Activated naive CD4-positive, alpha-beta T cell treated with anti-CD3 and anti-CD28 coated beads, Interleukin-2, amount 50 U/mL, for 24 hours (primary cell): ENCODE measurements around the gene IL25.
"Not testable (repeated sequence)": the region's sequence is repeated elsewhere in the genome, so short reads cannot be mapped to it uniquely, and the experiment has no call there.

Experiments
- H3K27ac Mint-ChIP-seq: one replicate; pipeline ENCODE4 v1.8.0; 2021; ENCODE audit warnings: mild to moderate bottlenecking, mixed read lengths
- H3K27me3 Mint-ChIP-seq: one replicate; pipeline ENCODE4 v1.8.0; 2021; ENCODE audit warnings: mixed read lengths
- H3K36me3 Mint-ChIP-seq: one replicate; pipeline ENCODE4 v1.8.0; 2021; ENCODE audit warnings: mixed read lengths
- H3K4me1 Mint-ChIP-seq: one replicate; pipeline ENCODE4 v1.8.0; 2021; ENCODE audit warnings: mixed read lengths
- H3K4me3 Mint-ChIP-seq: one replicate; pipeline ENCODE4 v1.8.0; 2021; ENCODE audit warnings: mild to moderate bottlenecking, mixed read lengths
- H3K9me3 Mint-ChIP-seq: one replicate; pipeline ENCODE4 v1.8.0; 2021; ENCODE audit warnings: mixed read lengths

IL25 gene

DNA sequence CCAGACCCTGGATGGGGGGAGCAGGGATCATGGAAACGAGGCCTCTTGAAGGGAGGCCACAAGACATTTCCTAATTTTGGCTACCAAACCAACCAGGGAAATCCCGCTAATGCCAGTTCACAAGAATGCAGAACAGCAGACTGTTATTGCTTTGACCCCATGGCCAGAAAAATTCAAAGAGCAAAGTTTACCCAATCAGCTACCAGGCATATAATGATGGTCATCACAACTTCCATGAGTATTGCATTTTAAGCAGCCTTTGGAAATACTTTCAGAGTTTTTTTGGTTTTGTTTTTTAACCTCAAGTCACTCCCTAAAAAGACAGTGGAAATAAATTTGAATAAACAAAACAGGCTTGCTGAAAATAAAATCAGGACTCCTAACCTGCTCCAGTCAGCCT is at the start of gene IL25:
TSS of gene IL25 (plus strand) at position 301 of the 400 bp plus-strand sequence.
- H3K4me3 Mint-ChIP-seq = no peak within 1 kb of the TSS

DNA sequence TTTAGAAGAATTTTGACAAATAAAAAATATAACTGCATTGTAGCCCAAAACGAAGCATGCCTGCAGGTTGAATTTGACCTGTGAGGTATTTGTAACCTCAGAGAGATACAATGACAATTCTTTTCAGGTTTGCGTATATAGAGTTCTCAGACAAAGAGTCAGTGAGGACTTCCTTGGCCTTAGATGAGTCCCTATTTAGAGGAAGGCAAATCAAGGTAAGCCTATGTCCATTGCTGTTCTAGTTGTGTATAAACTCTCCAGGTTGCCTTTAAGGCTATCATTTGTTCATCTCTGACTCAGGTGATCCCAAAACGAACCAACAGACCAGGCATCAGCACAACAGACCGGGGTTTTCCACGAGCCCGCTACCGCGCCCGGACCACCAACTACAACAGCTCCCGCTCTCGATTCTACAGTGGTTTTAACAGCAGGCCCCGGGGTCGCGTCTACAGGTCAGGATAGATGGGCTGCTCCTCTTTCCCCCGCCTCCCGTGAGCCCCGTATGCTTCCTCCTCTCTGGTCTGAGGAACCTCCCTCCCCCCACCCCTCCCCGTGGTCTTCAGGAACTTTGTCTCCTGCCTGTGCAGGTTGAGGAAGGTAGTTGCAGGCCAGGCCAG is 48.7 kb upstream of the IL25 start:
- H3K9me3 Mint-ChIP-seq = no peaks in the 10 kb centered on the region
- peaks cover 39% of the 10 kb centered on the region for H3K4me1 Mint-ChIP-seq
- H3K36me3 Mint-ChIP-seq = peaks cover 18% of the 10 kb centered on the region
- no peak overlapping the region for H3K4me3 Mint-ChIP-seq
- no peak overlapping the region for H3K27ac Mint-ChIP-seq
- no peaks in the 10 kb centered on the region for H3K27me3 Mint-ChIP-seq

More for the DNA sequence above, at the start of gene IL25:
- H3K27ac Mint-ChIP-seq = no peak within 1 kb of the TSS
- H3K36me3 Mint-ChIP-seq = no peaks in the 10 kb centered on the region
- H3K4me1 Mint-ChIP-seq = no peaks in the 10 kb centered on the region
- no peaks in the 10 kb centered on the region for H3K9me3 Mint-ChIP-seq
- H3K27me3 Mint-ChIP-seq = peaks cover 2% of the 10 kb centered on the region

- Mint-ChIP-seq H3K36me3 (peaks cover 18% of the 10 kb centered on the region), H3K27ac (no peak overlapping the region), H3K4me3 (no peak overlapping the region), H3K27me3 (no peaks in the 10 kb centered on the region), H3K9me3 (no peaks in the 10 kb centered on the region), H3K4me1 (peaks cover 39% of the 10 kb centered on the region)
Measured at GRCh38 chr14:23324455-23324846, 48.2 kb upstream of the IL25 start.

DNA sequence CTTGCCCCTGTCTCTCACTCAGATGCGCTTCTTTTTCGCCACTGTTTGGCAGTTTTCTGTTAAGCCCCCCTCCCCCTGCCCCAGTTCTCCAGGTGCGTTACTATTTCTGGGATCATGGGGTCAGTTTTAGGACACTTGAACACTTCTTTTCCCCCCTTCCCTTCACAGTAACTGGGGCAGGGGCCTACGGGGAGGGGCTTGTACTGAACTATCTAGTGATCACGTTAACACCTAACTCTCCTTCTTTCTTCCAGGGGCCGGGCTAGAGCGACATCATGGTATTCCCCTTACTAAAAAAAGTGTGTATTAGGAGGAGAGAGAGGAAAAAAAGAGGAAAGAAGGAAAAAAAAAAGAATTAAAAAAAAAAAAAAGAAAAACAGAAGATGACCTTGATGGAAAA is 47.6 kb upstream of the IL25 start:
- peaks cover 34% of the 10 kb centered on the region for H3K4me1 Mint-ChIP-seq
- H3K27ac Mint-ChIP-seq = peak overlapping the region; percentile 35
- H3K36me3 Mint-ChIP-seq = peaks cover 18% of the 10 kb centered on the region
- H3K9me3 Mint-ChIP-seq = no peaks in the 10 kb centered on the region
- no peaks in the 10 kb centered on the region for H3K27me3 Mint-ChIP-seq
- no peak overlapping the region for H3K4me3 Mint-ChIP-seq

DNA sequence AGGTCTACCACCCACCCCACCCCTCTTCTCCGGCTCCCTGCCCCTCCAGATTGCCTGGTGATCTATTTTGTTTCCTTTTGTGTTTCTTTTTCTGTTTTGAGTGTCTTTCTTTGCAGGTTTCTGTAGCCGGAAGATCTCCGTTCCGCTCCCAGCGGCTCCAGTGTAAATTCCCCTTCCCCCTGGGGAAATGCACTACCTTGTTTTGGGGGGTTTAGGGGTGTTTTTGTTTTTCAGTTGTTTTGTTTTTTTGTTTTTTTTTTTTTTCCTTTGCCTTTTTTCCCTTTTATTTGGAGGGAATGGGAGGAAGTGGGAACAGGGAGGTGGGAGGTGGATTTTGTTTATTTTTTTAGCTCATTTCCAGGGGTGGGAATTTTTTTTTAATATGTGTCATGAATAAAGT is 46.9 kb upstream of the IL25 start:
- H3K4me3 Mint-ChIP-seq, H3K9me3 Mint-ChIP-seq, H3K27me3 Mint-ChIP-seq: not testable (repeated sequence)
- peaks cover 18% of the 10 kb centered on the region for H3K36me3 Mint-ChIP-seq
- H3K4me1 Mint-ChIP-seq = peaks cover 27% of the 10 kb centered on the region
- peak overlapping the region; percentile 8 for H3K27ac Mint-ChIP-seq

GRCh38 chr14:23326491-23327332 is 45.9 kb upstream of the IL25 start:
- no peak overlapping the region for H3K4me3 Mint-ChIP-seq
- no peak overlapping the region for H3K27ac Mint-ChIP-seq

GRCh38 chr14:23327947-23328744 is 44.5 kb upstream of the IL25 start:
- Mint-ChIP-seq H3K27ac (no peak overlapping the region), H3K4me3 (no peak overlapping the region), H3K27me3 (no peaks in the 10 kb centered on the region), H3K4me1 (peaks cover 13% of the 10 kb centered on the region), H3K36me3 (peaks cover 9% of the 10 kb centered on the region), H3K9me3 (no peaks in the 10 kb centered on the region)

More at GRCh38 chr14:23326491-23327332, 45.9 kb upstream of the IL25 start:
- peaks cover 26% of the 10 kb centered on the region for H3K4me1 Mint-ChIP-seq
- H3K36me3 Mint-ChIP-seq = peaks cover 18% of the 10 kb centered on the region
- no peaks in the 10 kb centered on the region for H3K9me3 Mint-ChIP-seq
- H3K27me3 Mint-ChIP-seq = no peaks in the 10 kb centered on the region

- H3K9me3 Mint-ChIP-seq = no peaks in the 10 kb centered on the region
- H3K27me3 Mint-ChIP-seq = peaks cover 3% of the 10 kb centered on the region
- H3K4me1 Mint-ChIP-seq = no peaks in the 10 kb centered on the region
Measured at GRCh38 chr14:23335623-23336022, 37.0 kb upstream of the IL25 start.

DNA sequence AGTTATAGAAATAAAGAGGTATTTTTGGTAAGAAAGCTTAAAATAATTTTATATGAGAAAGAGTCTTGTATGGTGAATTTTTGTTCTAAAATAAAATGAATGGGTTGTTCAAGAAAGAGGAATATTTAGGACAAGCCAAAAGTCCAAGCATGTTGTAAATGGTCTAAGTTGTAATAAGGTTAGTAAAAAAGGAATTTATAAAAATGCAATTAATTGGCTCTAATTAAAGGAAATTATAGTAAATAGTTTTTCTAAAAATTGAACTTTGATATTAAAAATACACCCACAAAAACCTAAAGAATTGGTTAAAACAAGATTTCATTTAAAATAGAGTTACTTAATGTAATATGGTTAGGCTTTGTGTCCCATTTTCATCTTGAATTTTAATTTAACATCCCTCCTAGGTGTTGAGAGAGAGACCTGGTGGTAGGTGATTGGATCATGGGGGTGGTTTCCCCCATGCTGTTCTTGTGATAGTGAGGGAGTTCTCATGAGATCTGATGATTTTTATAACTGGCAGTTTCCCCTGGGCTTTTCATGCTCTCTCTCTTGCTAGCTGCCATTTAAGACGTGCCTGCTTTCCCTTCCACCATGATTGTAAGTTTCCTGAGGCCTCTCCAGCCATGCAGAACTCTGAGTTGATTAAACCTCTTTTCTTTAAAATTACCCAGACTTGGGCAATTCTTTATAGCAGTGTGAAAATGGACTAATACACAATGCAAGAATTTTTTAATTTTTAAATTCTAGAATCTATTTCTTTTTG is 32.9 kb upstream of the IL25 start:
- Mint-ChIP-seq H3K9me3 (no peaks in the 10 kb centered on the region), H3K36me3 (no peaks in the 10 kb centered on the region), H3K27ac (no peak overlapping the region)

More at GRCh38 chr14:23335623-23336022, 37.0 kb upstream of the IL25 start:
- Mint-ChIP-seq H3K36me3 (no peaks in the 10 kb centered on the region), H3K27ac (no peak overlapping the region), H3K4me3 (no peak overlapping the region)

GRCh38 chr14:23344481-23344880 is 28.1 kb upstream of the IL25 start:
- Mint-ChIP-seq H3K36me3 (no peaks in the 10 kb centered on the region), H3K4me1 (no peaks in the 10 kb centered on the region), H3K4me3 (no peak overlapping the region), H3K27me3 (no peaks in the 10 kb centered on the region), H3K27ac (no peak overlapping the region), H3K9me3 (no peaks in the 10 kb centered on the region)

More for the DNA sequence above, 32.9 kb upstream of the IL25 start:
- Mint-ChIP-seq H3K27me3 (peaks cover 3% of the 10 kb centered on the region), H3K4me1 (no peaks in the 10 kb centered on the region), H3K4me3 (no peak overlapping the region)

GRCh38 chr14:23345987-23346692 is 26.5 kb upstream of the IL25 start:
- H3K36me3 Mint-ChIP-seq = no peaks in the 10 kb centered on the region
- no peaks in the 10 kb centered on the region for H3K9me3 Mint-ChIP-seq
- peaks cover 6% of the 10 kb centered on the region for H3K4me1 Mint-ChIP-seq
- H3K4me3 Mint-ChIP-seq = no peak overlapping the region
- no peaks in the 10 kb centered on the region for H3K27me3 Mint-ChIP-seq
- no peak overlapping the region for H3K27ac Mint-ChIP-seq

DNA sequence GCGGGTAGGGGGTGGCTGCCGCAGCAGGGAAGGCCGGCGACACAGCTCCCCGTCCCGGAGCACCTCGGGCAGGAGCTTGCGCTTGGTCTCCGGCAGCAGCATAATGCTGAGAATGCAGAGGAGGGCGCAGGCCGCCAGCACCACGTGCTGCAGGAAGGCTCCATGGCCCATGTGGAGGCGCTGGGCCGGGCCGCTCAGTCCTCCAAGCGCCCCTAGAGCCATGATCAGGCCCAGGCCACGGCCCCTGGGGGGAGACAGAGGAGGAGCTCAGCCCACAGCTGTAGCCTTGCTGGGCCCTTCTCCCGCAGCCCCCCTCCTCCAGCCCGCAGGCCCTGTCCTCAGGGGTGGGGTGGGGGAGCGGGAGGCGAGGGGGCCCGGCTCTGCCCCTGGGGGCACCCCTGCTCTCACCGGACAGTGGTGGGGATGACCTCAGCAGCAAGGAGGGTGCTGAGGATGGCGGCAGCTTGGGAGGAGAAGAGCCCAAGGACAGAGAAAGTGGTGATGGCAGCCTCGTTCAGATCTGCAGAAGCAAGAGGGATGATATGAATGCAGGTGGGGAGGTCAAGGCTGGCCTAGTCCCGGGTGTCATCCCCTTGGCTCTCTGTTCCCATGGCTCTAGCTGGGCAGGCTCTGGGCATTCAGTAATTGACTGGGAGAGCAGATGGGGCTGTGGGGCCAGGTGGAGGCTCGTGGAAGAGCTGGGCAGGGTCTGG is 25.8 kb upstream of the IL25 start:
- Mint-ChIP-seq H3K4me1 (peaks cover 10% of the 10 kb centered on the region), H3K27ac (no peak overlapping the region), H3K9me3 (no peaks in the 10 kb centered on the region), H3K4me3 (no peak overlapping the region), H3K27me3 (no peaks in the 10 kb centered on the region), H3K36me3 (no peaks in the 10 kb centered on the region)

- H3K27ac Mint-ChIP-seq = no peak overlapping the region
- H3K4me1 Mint-ChIP-seq = peaks cover 10% of the 10 kb centered on the region
- no peaks in the 10 kb centered on the region for H3K9me3 Mint-ChIP-seq
- no peaks in the 10 kb centered on the region for H3K27me3 Mint-ChIP-seq
- H3K4me3 Mint-ChIP-seq = no peak overlapping the region
- no peaks in the 10 kb centered on the region for H3K36me3 Mint-ChIP-seq
Measured at GRCh38 chr14:23347406-23348296, 25.0 kb upstream of the IL25 start.
